RWPE2 (cell line): ENCODE measurements around the gene SGTB.

Source experiments
- ATAC-seq: fragments of 200-7000 bp; cut with Tn5 transposase; 3 replicates; pipeline ENCODE4 v1.9.1; 2021; ENCODE audit warnings: low read depth
- DNase-seq: peaks from one replicate; pipeline ENCODE4 v3.0.0-alpha.2; 2020; ENCODE audit warnings: low spot score
- H3K27ac ChIP-seq: fragments of 450-650 bp; 2 replicates; pipeline ENCODE4 v1.5.1; 2017; ENCODE audit warnings: mild to moderate bottlenecking; ENCODE audit not compliant: poor library complexity, severe bottlenecking
- H3K27me3 ChIP-seq: fragments of 250-450 bp; sonication (Bioruptor Pico); 2 replicates; pipeline ENCODE4 v1.5.1; 2021; ENCODE audit warnings: mild to moderate bottlenecking, moderate library complexity; ENCODE audit not compliant: insufficient read depth, poor library complexity, severe bottlenecking
- H3K36me3 ChIP-seq: fragments of 250-450 bp; sonication (Bioruptor Pico); 2 replicates; pipeline ENCODE4 v1.5.1; 2020; ENCODE audit warnings: low read depth, mild to moderate bottlenecking, moderate library complexity
- H3K4me1 ChIP-seq: fragments of 250-450 bp; sonication (Bioruptor Pico); 2 replicates; pipeline ENCODE4 v1.5.1; 2021; ENCODE audit warnings: mild to moderate bottlenecking, moderate library complexity; ENCODE audit not compliant: insufficient read depth, poor library complexity, severe bottlenecking
- H3K4me3 ChIP-seq: fragments of 250-450 bp; sonication (Bioruptor Pico); 2 replicates; pipeline ENCODE4 v1.5.1; 2021; ENCODE audit warnings: mild to moderate bottlenecking, moderate library complexity; ENCODE audit not compliant: severe bottlenecking
- H3K9me3 ChIP-seq: fragments of 250-450 bp; sonication (Bioruptor Pico); 2 replicates; pipeline ENCODE4 v1.5.1; 2021; ENCODE audit warnings: mild to moderate bottlenecking, moderate library complexity; ENCODE audit not compliant: severe bottlenecking
- CTCF ChIP-seq: fragments of 450-650 bp; IDR thresholded peaks from one replicate; pipeline ENCODE4 v1.5.1; 2017; ENCODE audit warnings: mild to moderate bottlenecking, moderate library complexity; ENCODE audit not compliant: poor library complexity, severe bottlenecking

Gene SGTB

DNA sequence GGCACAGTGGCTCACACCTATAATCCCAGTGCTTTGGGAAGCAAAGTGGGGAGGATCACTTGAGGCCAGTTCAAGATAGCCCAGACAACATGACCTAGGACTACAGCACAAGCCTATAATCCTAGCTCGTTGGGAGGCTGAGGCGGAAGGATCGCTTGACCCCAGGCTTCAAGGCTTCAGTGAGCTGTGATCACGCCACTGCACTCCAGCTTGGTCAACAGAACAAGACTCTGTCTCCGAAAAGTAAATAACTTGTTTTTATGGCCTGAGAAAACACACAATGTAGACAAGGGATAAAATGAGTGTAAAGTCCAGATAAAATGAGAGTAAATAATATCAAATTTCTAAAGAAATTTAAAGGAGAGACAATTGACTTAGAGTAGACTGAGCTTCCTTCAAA is 70.8 kb downstream of the SGTB start:
- H3K9me3 ChIP-seq: no peaks in the 10 kb centered on the region
- H3K27me3 ChIP-seq: no peaks in the 10 kb centered on the region
- no peaks in the 10 kb centered on the region for H3K4me1 ChIP-seq
- H3K27ac ChIP-seq: no peak overlapping the region
- no peak for TF ChIP-seq CTCF
- ATAC-seq (no peak), DNase-seq (no peak)
- H3K4me3 ChIP-seq: no peak overlapping the region
- peaks cover 51% of the 10 kb centered on the region for H3K36me3 ChIP-seq

DNA sequence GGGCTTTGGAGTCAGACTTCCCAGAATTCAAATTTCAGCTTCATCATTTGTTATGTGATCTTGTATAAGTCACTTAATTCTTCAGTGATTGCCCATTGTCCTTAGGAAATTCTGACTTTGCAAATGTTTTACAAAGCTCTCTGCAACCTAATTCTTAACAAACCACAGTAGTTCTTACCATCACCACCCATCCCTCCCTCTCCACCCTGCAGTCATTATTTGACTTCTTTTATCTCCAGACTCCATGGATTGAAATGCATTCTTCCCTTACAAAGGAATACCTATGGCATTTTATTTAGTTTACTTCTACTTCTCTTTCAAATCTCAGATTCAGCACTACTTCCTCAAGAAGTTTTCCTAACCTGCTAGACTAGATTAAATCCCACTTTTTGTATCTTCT is 74.0 kb downstream of the SGTB start:
- ATAC-seq (no peak), DNase-seq (no peak)
- H3K27ac ChIP-seq: no peak overlapping the region

DNA sequence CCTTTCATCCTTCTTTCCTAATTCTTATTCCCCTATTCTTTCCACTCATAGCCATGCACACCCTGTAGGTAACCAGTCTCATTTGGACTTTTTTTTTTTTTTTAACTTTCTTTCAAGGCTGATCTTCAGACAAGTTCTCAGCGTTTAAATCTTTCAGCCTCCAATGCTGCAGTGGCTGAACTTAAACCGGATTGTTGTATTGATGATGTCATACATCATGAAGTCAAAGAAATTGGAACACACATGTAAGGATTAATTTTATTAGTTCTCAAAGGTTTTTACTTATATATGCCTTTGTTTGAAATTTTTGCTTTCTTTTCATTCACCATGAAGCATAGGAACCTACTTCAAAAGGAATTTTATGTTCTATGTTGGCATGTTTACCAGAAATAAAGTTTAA is 75.0 kb downstream of the SGTB start:
- Histone ChIP-seq H3K27me3 (no peaks in the 10 kb centered on the region), H3K4me1 (no peaks in the 10 kb centered on the region), H3K4me3 (no peak overlapping the region), H3K9me3 (no peaks in the 10 kb centered on the region), H3K36me3 (peaks cover 30% of the 10 kb centered on the region), H3K27ac (no peak overlapping the region)
- DNase-seq: no peak
- ATAC-seq: no peak
- no peak for TF ChIP-seq CTCF

More for the DNA sequence above, 74.0 kb downstream of the SGTB start:
- no peak for TF ChIP-seq CTCF
- Histone ChIP-seq H3K27me3 (no peaks in the 10 kb centered on the region), H3K4me1 (no peaks in the 10 kb centered on the region), H3K4me3 (no peak overlapping the region), H3K36me3 (peaks cover 28% of the 10 kb centered on the region), H3K9me3 (no peaks in the 10 kb centered on the region)

GRCh38 chr5:65640240-65640639 is 81.7 kb downstream of the SGTB start:
- no peaks in the 10 kb centered on the region for H3K4me1 ChIP-seq
- no peak overlapping the region for H3K4me3 ChIP-seq
- no peaks in the 10 kb centered on the region for H3K9me3 ChIP-seq
- no peaks in the 10 kb centered on the region for H3K27me3 ChIP-seq
- no peak for TF ChIP-seq CTCF
- DNase-seq (no peak), ATAC-seq (no peak)
- H3K36me3 ChIP-seq: peaks cover 60% of the 10 kb centered on the region
- H3K27ac ChIP-seq: no peak overlapping the region

DNA sequence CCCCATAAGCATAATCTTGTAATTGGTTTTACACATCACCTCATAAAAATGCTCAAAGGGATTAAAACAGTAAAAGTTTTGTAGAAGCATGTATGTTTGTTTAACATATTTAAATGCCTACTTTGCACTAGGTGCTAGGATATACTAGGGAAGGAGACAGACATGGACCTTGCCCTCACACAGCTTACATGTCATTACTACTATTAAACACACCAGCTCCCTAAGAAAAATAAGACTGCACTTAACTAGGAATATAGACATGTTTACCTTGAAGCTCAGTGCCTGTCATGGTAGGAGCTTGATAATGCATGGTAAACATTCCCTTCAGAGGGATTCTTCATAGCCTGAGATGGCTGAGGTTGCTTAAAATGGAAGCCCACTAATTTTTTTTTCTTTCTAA is 90.9 kb downstream of the SGTB start:
- peaks cover 40% of the 10 kb centered on the region for H3K36me3 ChIP-seq
- H3K27me3 ChIP-seq: no peaks in the 10 kb centered on the region
- no peaks in the 10 kb centered on the region for H3K9me3 ChIP-seq
- peaks cover 3% of the 10 kb centered on the region for H3K4me1 ChIP-seq
- DNase-seq (no peak), ATAC-seq (no peak)
- no peak overlapping the region for H3K4me3 ChIP-seq
- TF ChIP-seq CTCF: no peak
- no peak overlapping the region for H3K27ac ChIP-seq
